G401 (cell line): ENCODE measurements around the gene ZBTB16. TPM values are rescaled to one million over a fixed set of nuclear protein-coding genes. Genes with fewer than 3 reads are reported as not detected.

Experiments used
- DNase-seq: peaks from one replicate; pipeline ENCODE4 v3.0.0-alpha.2; 2015; ENCODE audit warnings: low spot score
- in situ Hi-C: cut with HindIII; loops from 2 replicates; pipeline ENCODE4 v1.10.0; 2016; ENCODE audit warnings: low sequenced_read_pairs, mixed read lengths
- total RNA-seq: library from RNA; depleted of rRNA; stranded (reverse); fragments of >200 nt; shearing (Covaris generic); gene quantifications from 2 replicates; pipeline ENCODE4 v1.2.3, GENCODE V29; 2014

The ZBTB16 gene
- total RNA-seq, 1 experiment from 2014 or later = not detected

- DNase-seq = no peak
- in situ Hi-C loops = no loop called here
Measured at GRCh38 chr11:114140826-114141225, 81.3 kb downstream of the ZBTB16 start.

DNA sequence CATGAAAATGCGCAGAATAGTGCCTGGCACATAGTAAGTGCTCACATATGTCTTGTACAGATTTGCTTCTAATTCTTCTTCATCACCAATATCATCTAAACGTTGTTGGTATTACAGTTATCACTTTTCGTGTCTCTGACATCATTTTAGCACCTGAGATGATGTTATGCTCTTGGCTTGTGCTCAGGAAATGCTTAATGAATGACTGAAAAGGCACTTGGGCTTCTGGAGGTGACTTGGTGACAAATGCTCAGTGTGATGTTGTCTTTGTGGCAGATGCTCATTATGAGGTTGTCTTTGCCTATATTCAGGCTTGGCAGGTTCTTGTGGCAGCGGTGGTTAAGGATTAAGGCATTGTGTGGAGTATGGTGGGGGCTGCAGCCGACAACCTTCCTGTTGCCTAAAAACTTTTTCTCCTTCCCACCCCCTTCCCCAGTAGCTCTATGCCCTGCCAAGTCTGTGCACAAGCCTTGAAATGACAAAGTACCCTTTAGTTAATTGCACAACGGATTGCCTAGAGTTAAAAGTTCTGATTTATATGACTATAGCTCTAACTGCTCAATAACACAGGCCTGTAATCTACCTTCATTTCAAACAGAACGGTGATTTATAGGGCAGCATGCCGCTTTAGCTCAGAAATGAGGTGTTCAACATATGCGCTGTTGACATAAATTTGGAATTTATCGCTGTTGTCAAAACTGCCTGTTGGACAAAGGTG, 82.5 kb downstream of the ZBTB16 start:
- no peak for DNase-seq
- in situ Hi-C loops = no loop called here

DNA sequence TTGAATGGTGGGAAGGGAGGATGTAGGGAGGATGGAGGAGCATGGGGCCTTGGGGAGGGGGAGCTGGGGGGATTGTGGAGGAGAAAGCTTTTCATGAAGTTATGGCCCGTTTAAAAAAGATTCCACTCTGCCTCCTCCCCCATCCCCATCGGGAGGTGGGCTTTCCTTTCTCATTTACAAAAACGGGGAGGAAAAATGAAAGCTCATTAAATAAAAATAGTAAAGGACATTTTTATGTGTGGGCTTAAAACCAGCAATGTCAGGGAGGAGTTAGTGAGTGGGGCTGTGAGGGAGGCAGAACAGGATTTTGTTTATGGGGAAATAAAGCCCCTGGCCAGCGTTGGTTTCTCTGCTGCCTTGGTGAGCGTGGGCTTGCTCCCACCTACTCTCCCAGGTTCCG, 83.2 kb downstream of the ZBTB16 start:
- DNase-seq = no peak
- in situ Hi-C loops = no loop called here

DNA sequence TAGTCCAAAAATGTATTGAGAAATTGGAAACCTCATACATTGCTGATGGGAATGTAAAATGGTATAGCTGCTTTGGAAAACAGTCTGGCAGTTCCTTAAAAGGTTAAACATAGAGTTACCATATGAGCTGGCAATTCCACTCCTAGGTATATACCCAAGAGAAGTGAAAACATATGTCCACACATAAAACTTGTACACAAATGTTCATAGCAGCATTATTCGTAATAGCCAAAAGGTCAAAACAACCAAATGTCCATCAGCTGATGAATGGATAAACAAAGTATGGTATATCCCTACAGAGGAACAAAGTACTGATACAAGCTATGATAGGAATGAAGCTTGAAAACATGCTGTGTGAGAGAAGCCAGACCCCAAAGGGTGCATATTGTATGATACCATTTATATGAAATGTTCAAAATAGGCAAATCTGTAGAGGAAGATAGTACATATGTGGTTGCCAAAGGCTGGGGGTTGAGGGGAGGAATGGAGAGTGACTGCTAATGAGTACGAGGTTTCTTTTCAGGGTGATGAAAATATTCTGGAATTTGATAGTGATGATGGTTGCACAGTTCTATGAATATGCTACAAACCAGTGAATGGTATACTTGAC, 85.8 kb downstream of the ZBTB16 start:
- in situ Hi-C loops = no loop called here
- DNase-seq = no peak

DNA sequence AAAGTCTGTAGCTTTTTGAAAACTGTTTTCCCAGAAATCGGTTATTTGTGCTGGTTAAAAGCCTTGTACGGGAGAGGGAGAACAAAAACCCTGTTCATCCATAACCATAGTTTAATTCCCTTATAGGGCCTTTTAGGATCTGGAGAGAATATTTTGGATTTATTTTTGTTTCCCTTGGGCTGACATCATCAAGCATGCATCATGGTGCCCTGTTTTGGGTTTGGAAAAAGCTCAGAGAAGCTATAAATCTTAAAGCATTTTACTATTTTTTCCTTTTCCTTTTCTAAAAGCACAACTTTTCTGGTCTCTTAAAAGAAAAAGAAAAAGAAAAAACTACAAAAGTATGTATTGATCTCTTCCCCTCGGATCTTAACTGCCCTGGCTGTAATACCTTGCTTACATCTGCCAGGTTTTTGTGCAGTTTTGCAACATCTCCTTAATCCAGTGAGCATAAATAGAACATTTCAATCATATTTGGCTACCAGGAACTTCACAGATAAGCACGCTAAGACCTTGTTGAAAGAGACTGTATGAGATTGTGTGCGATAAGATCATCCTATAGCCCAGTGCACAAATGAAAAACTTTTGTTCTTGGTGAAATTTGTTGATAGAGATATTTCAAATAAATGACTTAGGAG, 88.0 kb downstream of the ZBTB16 start:
- in situ Hi-C loops = no loop called here
- no peak for DNase-seq

- peak; percentile 51 for DNase-seq
- in situ Hi-C loops = no loop called here
Measured at GRCh38 chr11:114148013-114148382, 88.5 kb downstream of the ZBTB16 start.

GRCh38 chr11:114149689-114150407, 90.3 kb downstream of the ZBTB16 start:
- in situ Hi-C loops = no loop called here
- no peak for DNase-seq

- in situ Hi-C loops = no loop called here
- DNase-seq = peak; percentile 73
Measured at GRCh38 chr11:114150671-114151070, 91.2 kb downstream of the ZBTB16 start.

DNA sequence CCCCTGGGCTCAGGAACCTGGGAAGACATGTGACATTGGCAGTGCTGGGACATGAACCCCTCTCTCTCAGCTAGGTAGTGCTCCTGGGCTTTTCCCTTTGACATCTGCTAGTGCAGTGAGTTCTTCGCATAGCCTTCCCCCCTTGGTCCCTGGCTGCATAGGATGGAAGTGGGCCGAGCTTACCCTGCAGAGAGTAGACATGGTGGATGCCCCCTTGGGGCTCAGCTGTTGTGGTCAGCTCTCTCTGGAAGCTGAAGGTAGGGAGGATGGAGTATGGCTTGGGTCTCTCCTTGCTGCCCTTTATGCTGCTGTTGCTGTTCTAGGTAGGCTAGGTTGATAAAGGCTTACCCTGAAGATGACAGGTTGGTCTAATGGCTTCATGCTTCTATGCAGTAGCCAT, 92.1 kb downstream of the ZBTB16 start:
- DNase-seq = no peak
- in situ Hi-C loops = no loop called here

DNA sequence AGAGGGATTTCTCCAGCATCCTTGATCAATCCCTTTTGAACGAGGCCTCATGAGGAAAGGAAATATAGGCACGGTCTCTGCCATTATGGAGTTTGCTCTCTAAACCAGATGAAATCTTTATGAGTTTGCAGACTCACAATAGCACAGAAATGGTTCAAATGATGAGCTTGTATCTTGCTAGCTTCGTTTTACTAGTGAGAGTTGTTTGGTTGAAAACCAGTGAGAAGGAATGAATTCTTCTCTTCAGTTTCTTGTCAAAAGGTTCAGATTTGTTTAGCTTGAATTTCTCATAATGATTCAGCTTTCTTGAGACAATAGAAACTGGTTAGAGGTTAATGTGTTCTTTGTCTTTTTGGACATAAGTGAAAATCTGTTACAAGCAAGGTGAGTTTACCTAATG, 92.7 kb downstream of the ZBTB16 start:
- no peak for DNase-seq
- in situ Hi-C loops = no loop called here

- in situ Hi-C loops = no loop called here
- DNase-seq = no peak
Measured at GRCh38 chr11:114152785-114153184, 93.3 kb downstream of the ZBTB16 start.

- no peak for DNase-seq
- in situ Hi-C loops = no loop called here
Measured at GRCh38 chr11:114153224-114153623, 93.7 kb downstream of the ZBTB16 start.

- DNase-seq = no peak
- in situ Hi-C loops = no loop called here
Measured at GRCh38 chr11:114154271-114155047, 94.9 kb downstream of the ZBTB16 start.

- in situ Hi-C loops = no loop called here
- no peak for DNase-seq
Measured at GRCh38 chr11:114155116-114155515, 95.6 kb downstream of the ZBTB16 start.

DNA sequence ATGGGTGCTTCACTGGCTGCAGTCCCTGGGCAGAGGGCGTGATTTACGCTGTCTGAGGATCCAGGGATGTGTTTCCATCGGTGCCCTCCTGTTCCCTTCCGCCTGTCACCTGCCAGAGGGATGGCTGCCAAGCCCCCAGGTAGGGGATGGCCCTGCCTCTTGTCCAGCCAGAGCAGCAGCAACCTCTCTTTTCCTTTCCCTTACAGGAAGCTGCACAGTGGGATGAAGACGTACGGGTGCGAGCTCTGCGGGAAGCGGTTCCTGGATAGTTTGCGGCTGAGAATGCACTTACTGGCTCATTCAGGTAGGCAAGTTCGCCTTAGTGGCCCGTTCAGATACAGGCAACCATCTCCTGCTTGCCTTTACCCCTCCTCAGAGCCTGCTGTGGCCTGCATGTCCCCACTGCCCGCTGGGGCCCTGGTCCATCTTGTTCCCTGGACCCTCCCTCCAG, 96.6 kb downstream of the ZBTB16 start:
- in situ Hi-C loops = no loop called here
- no peak for DNase-seq

- in situ Hi-C loops = no loop called here
- DNase-seq = no peak
Measured at GRCh38 chr11:114156782-114157181, 97.3 kb downstream of the ZBTB16 start.

GRCh38 chr11:114157476-114158050, 98.1 kb downstream of the ZBTB16 start:
- peak; percentile 70 for DNase-seq
- in situ Hi-C loops = no loop called here

DNA sequence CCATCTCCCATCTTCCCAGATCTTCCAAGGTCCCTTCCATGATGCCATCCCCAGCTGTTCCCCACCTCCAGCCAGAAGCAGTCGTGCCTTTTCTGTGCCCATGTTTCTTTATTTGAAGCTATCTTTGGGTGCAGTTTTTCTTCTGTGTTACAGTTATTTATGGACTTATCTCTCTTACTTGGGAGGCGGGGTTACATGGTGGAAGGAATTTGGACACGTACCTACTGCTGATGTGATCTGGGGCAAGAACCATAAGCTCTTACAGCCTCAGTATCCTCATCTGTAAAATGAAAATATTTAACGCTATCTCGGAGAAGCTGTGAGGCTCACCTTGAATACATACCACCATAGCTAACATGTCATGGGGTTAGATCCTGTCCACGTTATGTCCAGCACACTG, 98.9 kb downstream of the ZBTB16 start:
- DNase-seq = no peak
- in situ Hi-C loops = no loop called here

DNA sequence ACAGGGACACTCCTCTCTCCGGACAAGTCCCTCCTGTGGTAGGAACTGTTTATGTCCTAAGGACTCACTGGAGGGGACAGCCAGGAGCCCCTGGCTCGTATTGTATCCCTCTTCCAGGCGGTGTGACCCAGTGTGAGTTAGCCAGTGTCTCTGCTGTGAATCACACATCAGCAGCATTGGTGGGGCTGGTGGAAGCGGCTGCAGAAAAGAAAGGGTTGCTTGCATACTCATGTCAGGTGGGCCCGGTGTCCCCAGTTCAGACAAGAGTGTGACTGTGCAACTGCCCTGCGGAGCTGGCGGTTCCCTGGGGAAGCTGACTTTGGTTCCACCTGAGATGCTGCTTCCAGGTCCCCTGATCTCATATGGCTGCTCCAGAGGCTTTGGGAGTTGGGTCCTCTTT, 99.4 kb downstream of the ZBTB16 start:
- in situ Hi-C loops = no loop called here
- no peak for DNase-seq
